Upper lobe of right lung (tissue), 1 donor: ENCODE measurements around the gene CCT2. TPM values are rescaled to one million over a fixed set of nuclear protein-coding genes. Genes with fewer than 3 reads are reported as not detected.

ENCODE experiments used
- ATAC-seq: fragments of 200-7000 bp; cut with Tn5 transposase; one replicate; pipeline ENCODE4 v1.9.1; 2020; ENCODE audit warnings: mild to moderate bottlenecking, moderate library complexity
- DNase-seq: peaks from one replicate; pipeline ENCODE4 v3.0.0-alpha.2; 2020
- H3K27ac ChIP-seq: fragments of 200-600 bp; one replicate; pipeline ENCODE4 v1.8.0; 2022
- H3K27me3 ChIP-seq: fragments of 200-600 bp; one replicate; pipeline ENCODE4 v1.8.0; 2022; ENCODE audit warnings: mild to moderate bottlenecking
- H3K36me3 ChIP-seq: fragments of 200-600 bp; one replicate; pipeline ENCODE4 v1.8.0; 2022
- H3K4me1 ChIP-seq: fragments of 200-600 bp; one replicate; pipeline ENCODE4 v1.8.0; 2022
- H3K4me3 ChIP-seq: fragments of 200-600 bp; one replicate; pipeline ENCODE4 v1.8.0; 2022; ENCODE audit warnings: mild to moderate bottlenecking
- H3K9me3 ChIP-seq: fragments of 200-600 bp; one replicate; pipeline ENCODE4 v1.8.0; 2022
- CTCF ChIP-seq: fragments of 200-600 bp; IDR thresholded peaks from one replicate; pipeline ENCODE4 v1.8.0; 2022; ENCODE audit warnings: antibody characterized with exemption
- intact Hi-C: fragments of 100-400 bp; cut with DNase I; formaldehyde crosslinking; loops from one replicate; pipeline ENCODE4 v1.11.0; 2022
- total RNA-seq: library from RNA; stranded (reverse); fragmentation: NEBNext Ultra II Directional; extraction: Animal tissue kit (Norgen Biotek cat#: 25700); gene quantifications from one replicate; pipeline ENCODE4 v1.2.1, GENCODE V29; 2021
- donor health status: DM: no; HTN: yes; CAD: no; lungs with severe emphysema.

Gene CCT2
- total RNA-seq, 1 donor from 2014 or later: 90.8 TPM

GRCh38 chr12:69563166-69563762 lies 22.0 kb upstream of the CCT2 start:
- H3K36me3 ChIP-seq: peaks cover 20% of the 10 kb centered on the region
- H3K27me3 ChIP-seq: no peaks in the 10 kb centered on the region
- no peak overlapping the region for H3K27ac ChIP-seq
- intact Hi-C loops: no loop called here
- H3K9me3 ChIP-seq: no peaks in the 10 kb centered on the region
- ATAC-seq: no peak
- TF ChIP-seq CTCF: no peak
- H3K4me3 ChIP-seq: no peak overlapping the region
- no peaks in the 10 kb centered on the region for H3K4me1 ChIP-seq
- DNase-seq: no peak

GRCh38 chr12:69566603-69567002 lies 18.7 kb upstream of the CCT2 start:
- peaks cover 40% of the 10 kb centered on the region for H3K36me3 ChIP-seq
- intact Hi-C loops: no loop called here
- H3K27me3 ChIP-seq: no peaks in the 10 kb centered on the region
- DNase-seq (no peak), ATAC-seq (no peak)
- H3K27ac ChIP-seq: no peak overlapping the region
- no peaks in the 10 kb centered on the region for H3K9me3 ChIP-seq
- H3K4me3 ChIP-seq: no peak overlapping the region
- no peaks in the 10 kb centered on the region for H3K4me1 ChIP-seq
- no peak for TF ChIP-seq CTCF

GRCh38 chr12:69569236-69569635 lies 16.0 kb upstream of the CCT2 start:
- no peak overlapping the region for H3K4me3 ChIP-seq
- no peaks in the 10 kb centered on the region for H3K9me3 ChIP-seq

GRCh38 chr12:69570000-69570516 lies 15.2 kb upstream of the CCT2 start:
- no peak overlapping the region for H3K27ac ChIP-seq
- no peaks in the 10 kb centered on the region for H3K4me1 ChIP-seq
- H3K4me3 ChIP-seq: no peak overlapping the region
- TF ChIP-seq CTCF: no peak
- ATAC-seq (peak; percentile 17), DNase-seq (no peak)
- H3K9me3 ChIP-seq: no peaks in the 10 kb centered on the region
- intact Hi-C loops: no loop called here
- H3K27me3 ChIP-seq: no peaks in the 10 kb centered on the region
- peaks cover 63% of the 10 kb centered on the region for H3K36me3 ChIP-seq

More at GRCh38 chr12:69569236-69569635, 16.0 kb upstream of the CCT2 start:
- Histone ChIP-seq H3K27me3 (no peaks in the 10 kb centered on the region), H3K36me3 (peaks cover 59% of the 10 kb centered on the region), H3K27ac (no peak overlapping the region), H3K4me1 (no peaks in the 10 kb centered on the region)
- no peak for DNase-seq
- TF ChIP-seq CTCF: no peak
- intact Hi-C loops: no loop called here
- ATAC-seq: no peak

- ATAC-seq: peak; percentile 88
- DNase-seq: no peak
- no peaks in the 10 kb centered on the region for H3K4me1 ChIP-seq
- no peaks in the 10 kb centered on the region for H3K27me3 ChIP-seq
- no peaks in the 10 kb centered on the region for H3K9me3 ChIP-seq
- peaks cover 64% of the 10 kb centered on the region for H3K36me3 ChIP-seq
- intact Hi-C loops: no loop called here
- peak; percentile 85 for TF ChIP-seq CTCF
- no peak overlapping the region for H3K27ac ChIP-seq
- H3K4me3 ChIP-seq: no peak overlapping the region
Observed at GRCh38 chr12:69570545-69571399, 14.5 kb upstream of the CCT2 start.
